Nephron (organoid): ENCODE measurements around the gene MUL1.

Experiments
- H3K27ac Mint-ChIP-seq, 3 experiments: 2 replicates each; pipeline ENCODE4 v1.8.0; 2020; ENCODE audit warnings: mixed read lengths in 3 of 3, mild to moderate bottlenecking in 2 of 3, moderate library complexity in 1 of 3
- H3K27me3 Mint-ChIP-seq: 2 replicates; pipeline ENCODE4 v1.8.0; 2021; ENCODE audit warnings: low read depth, mild to moderate bottlenecking, moderate library complexity, mixed read lengths
- H3K36me3 Mint-ChIP-seq: 2 replicates; pipeline ENCODE4 v1.8.0; 2020; ENCODE audit warnings: low read depth, mixed read lengths
- H3K4me1 Mint-ChIP-seq: 2 replicates; pipeline ENCODE4 v1.8.0; 2020; ENCODE audit warnings: mixed read lengths
- H3K4me3 Mint-ChIP-seq, 3 experiments: 2 replicates each; pipeline ENCODE4 v1.8.0; 2020; ENCODE audit warnings: mild to moderate bottlenecking in 3 of 3, mixed read lengths in 3 of 3, moderate library complexity in 2 of 3
- H3K9me3 Mint-ChIP-seq: 2 replicates; pipeline ENCODE4 v1.8.0; 2020; ENCODE audit warnings: mixed read lengths
- CTCF ChIP-seq, 3 experiments: fragments of 200-600 bp; sonication (generic); IDR thresholded peaks; one replicate each; pipeline ENCODE4 v1.5.0; 2021; ENCODE audit warnings: antibody characterized with exemption in 3 of 3; ENCODE audit not compliant: unreplicated experiment in 3 of 3

MUL1 gene

GRCh38 chr1:20551161-20551560 lies 43.2 kb upstream of the MUL1 start:
- Mint-ChIP-seq H3K36me3 (no peaks in the 10 kb centered on the region), H3K4me3 (peak overlapping the region; percentile 88 to 92 (median 89)), H3K27ac (peak overlapping the region; percentile 98 to 99 (median 98)), H3K27me3 (peaks cover 49% of the 10 kb centered on the region), H3K4me1 (peaks cover 26% of the 10 kb centered on the region), H3K9me3 (no peaks in the 10 kb centered on the region)
- no peak for TF ChIP-seq CTCF (IDR thresholded peaks at IDR 0.05; ENCODE audit: unreplicated experiment in 3 of 3)

- no peaks in the 10 kb centered on the region for H3K9me3 Mint-ChIP-seq
These were observed 38.7 kb upstream of the MUL1 start for GRCh38 chr1:20546637-20547036.

GRCh38 chr1:20540281-20540680 lies 32.3 kb upstream of the MUL1 start:
- no peaks in the 10 kb centered on the region for H3K36me3 Mint-ChIP-seq
- H3K4me3 Mint-ChIP-seq: no peak overlapping the region
- H3K27ac Mint-ChIP-seq: no peak overlapping the region
- H3K9me3 Mint-ChIP-seq: no peaks in the 10 kb centered on the region
- TF ChIP-seq CTCF (IDR thresholded peaks at IDR 0.05; ENCODE audit: unreplicated experiment in 3 of 3): no peak
- H3K4me1 Mint-ChIP-seq: no peaks in the 10 kb centered on the region
- H3K27me3 Mint-ChIP-seq: peaks cover 69% of the 10 kb centered on the region

More at GRCh38 chr1:20546637-20547036, 38.7 kb upstream of the MUL1 start:
- H3K36me3 Mint-ChIP-seq: no peaks in the 10 kb centered on the region
- TF ChIP-seq CTCF (IDR thresholded peaks at IDR 0.05; ENCODE audit: unreplicated experiment in 3 of 3): no peak
- H3K27me3 Mint-ChIP-seq: peaks cover 47% of the 10 kb centered on the region
- no peak overlapping the region for H3K27ac Mint-ChIP-seq
- no peak overlapping the region for H3K4me3 Mint-ChIP-seq
- H3K4me1 Mint-ChIP-seq: peaks cover 7% of the 10 kb centered on the region

- Mint-ChIP-seq H3K27ac (no peak overlapping the region), H3K36me3 (no peaks in the 10 kb centered on the region), H3K4me1 (peaks cover 9% of the 10 kb centered on the region), H3K4me3 (no peak overlapping the region), H3K9me3 (no peaks in the 10 kb centered on the region), H3K27me3 (peaks cover 73% of the 10 kb centered on the region)
- no peak for TF ChIP-seq CTCF (IDR thresholded peaks at IDR 0.05; ENCODE audit: unreplicated experiment in 3 of 3)
These were observed 31.0 kb upstream of the MUL1 start for GRCh38 chr1:20538760-20539551.

- Mint-ChIP-seq H3K27ac (no peak overlapping the region), H3K27me3 (peaks cover 74% of the 10 kb centered on the region), H3K9me3 (no peaks in the 10 kb centered on the region), H3K36me3 (no peaks in the 10 kb centered on the region), H3K4me1 (peaks cover 16% of the 10 kb centered on the region), H3K4me3 (no peak overlapping the region)
- TF ChIP-seq CTCF (IDR thresholded peaks at IDR 0.05; ENCODE audit: unreplicated experiment in 3 of 3): no peak
These were observed 30.3 kb upstream of the MUL1 start for GRCh38 chr1:20538227-20538626.
